Right lung (tissue), 5 donors: ENCODE data around the gene COL26A1. TPM values are rescaled to one million over a fixed set of nuclear protein-coding genes. Genes with fewer than 3 reads are reported as not detected.

Experiments
- DNase-seq, 2 donors: peaks; one replicate each; pipeline ENCODE4 v3.0.0-alpha.2; 2013
- polyA plus RNA-seq, 5 donors: library from polyadenylated mRNA; unstranded; fragments of 120-200 nt; gene quantifications; one replicate each; pipeline versions ENCODE4 v1.2.1 to v1.2.3, GENCODE V29; 2013; ENCODE audit warnings: inconsistent platforms in 1 of 5, low replicate concordance in 1 of 5; ENCODE audit not compliant: insufficient read length in 5 of 5, insufficient read depth in 1 of 5

Gene COL26A1
- polyA plus RNA-seq, 5 donors = 5.9 to 8.6 (median 6.0) TPM

GRCh38 chr7:101563943-101564777 lies 201.5 kb downstream of the COL26A1 start:
- DNase-seq = no peak

GRCh38 chr7:101564778-101565211 lies 202.1 kb downstream of the COL26A1 start:
- no peak for DNase-seq

- no peak for DNase-seq
Observed at GRCh38 chr7:101565601-101566209, 203.0 kb downstream of the COL26A1 start.

GRCh38 chr7:101567230-101567629 lies 204.6 kb downstream of the COL26A1 start:
- DNase-seq = no peak

- no peak for DNase-seq
Observed at GRCh38 chr7:101572156-101572555, 209.5 kb downstream of the COL26A1 start.

GRCh38 chr7:101575168-101575567 lies 212.5 kb downstream of the COL26A1 start:
- no peak for DNase-seq

- no peak for DNase-seq
Observed at GRCh38 chr7:101575721-101576120, 213.0 kb downstream of the COL26A1 start.

- DNase-seq = no peak
Observed at GRCh38 chr7:101576998-101577397, 214.3 kb downstream of the COL26A1 start.

- DNase-seq = no peak
Observed at GRCh38 chr7:101578552-101578951, 215.9 kb downstream of the COL26A1 start.

GRCh38 chr7:101580596-101580995 lies 217.9 kb downstream of the COL26A1 start:
- DNase-seq = no peak

- DNase-seq = no peak
Observed at GRCh38 chr7:101581891-101582290, 219.2 kb downstream of the COL26A1 start.

- DNase-seq = no peak
Observed at GRCh38 chr7:101582971-101583370, 220.3 kb downstream of the COL26A1 start.

- DNase-seq = no peak
Observed at GRCh38 chr7:101586078-101586905, 223.6 kb downstream of the COL26A1 start.

- no peak for DNase-seq
Observed at GRCh38 chr7:101586906-101587677, 224.4 kb downstream of the COL26A1 start.

GRCh38 chr7:101588131-101588935 lies 225.7 kb downstream of the COL26A1 start:
- no peak for DNase-seq

- DNase-seq = no peak
Observed at GRCh38 chr7:101589052-101589451, 226.4 kb downstream of the COL26A1 start.

GRCh38 chr7:101589976-101590662 lies 227.4 kb downstream of the COL26A1 start:
- no peak for DNase-seq

GRCh38 chr7:101590663-101591435 lies 228.2 kb downstream of the COL26A1 start:
- DNase-seq = no peak

GRCh38 chr7:101591504-101591903 lies 228.8 kb downstream of the COL26A1 start:
- DNase-seq = no peak
